ENCODE data around the gene CACNG6. TPM values are rescaled to one million over a fixed set of nuclear protein-coding genes. Genes with fewer than 3 reads are reported as not detected.
"Not testable (repeated sequence)": the region's sequence is repeated elsewhere in the genome, so short reads cannot be mapped to it uniquely, and the experiment has no call there.

Gene CACNG6
- total RNA-seq, 5 donors from 2014 or later (not counting 1 experiment from before 2014, with no cell fraction given), result not detected

GRCh38 chr19:54029930-54030490 is 38.6 kb downstream of the CACNG6 start:
- WGBS (ENCODE audit: insufficient coverage), result 22% methylated on average over 3 of the region's 9 CpGs
- Histone ChIP-seq H3K9me3 (no peaks in the 10 kb centered on the region), H3K4me3 (ENCODE audit: control insufficient read depth in 1 of 2, extremely low read depth in 1 of 2, low read length in 1 of 2) (no peak overlapping the region), H3K4me1 (ENCODE audit: control insufficient read depth in 1 of 2, extremely low read depth in 1 of 2, insufficient read depth in 2 of 2, low read length in 2 of 2) (no peaks in the 10 kb centered on the region), H3K27me3 (replicated peaks in 1 of 2; ENCODE audit: control insufficient read depth in 2 of 2, extremely low read depth in 1 of 2, insufficient read depth in 2 of 2, low read length in 1 of 2) (peaks cover 0 to 22% of the 10 kb centered on the region in 2 experiments), H3K27ac (ENCODE audit: low read length) (no peak overlapping the region), H3K36me3 (ENCODE audit: control insufficient read depth in 2 of 2, extremely low read depth in 1 of 2, insufficient read depth in 1 of 2, low read length in 1 of 2) (no peaks in the 10 kb centered on the region)
- peak in 32 of 35 experiments; percentile 9 to 72 (median 44) for DNase-seq
- Mint-ChIP-seq H3K36me3 (no peaks in the 10 kb centered on the region), H3K4me1 (no peaks in the 10 kb centered on the region), H3K9me3 (no peaks in the 10 kb centered on the region), H3K4me3 (no peak overlapping the region), H3K27me3 (peaks cover 19 to 38% of the 10 kb centered on the region in 2 donors), H3K27ac (no peak overlapping the region)
- POLR2A ChIA-PET, result no interaction called here
- CTCF ChIA-PET, result interaction anchor here (0.5 to 1.3 kb wide), 10 partner anchors 8 to 836 kb away, joined by 3 to 8 read pairs (median 4); no protein-coding TSS in a partner anchor
- ATAC-seq (replicated peaks in 1 of 4), result no peak

GRCh38 chr19:54030895-54031586 is 39.6 kb downstream of the CACNG6 start:
- Histone ChIP-seq H3K27ac (ENCODE audit: low read length) (no peak overlapping the region), H3K9me3 (no peaks in the 10 kb centered on the region), H3K4me1 (ENCODE audit: control insufficient read depth in 1 of 2, extremely low read depth in 1 of 2, insufficient read depth in 2 of 2, low read length in 2 of 2) (no peaks in the 10 kb centered on the region), H3K36me3 (ENCODE audit: control insufficient read depth in 2 of 2, extremely low read depth in 1 of 2, insufficient read depth in 1 of 2, low read length in 1 of 2) (no peaks in the 10 kb centered on the region), H3K27me3 (replicated peaks in 1 of 2; ENCODE audit: control insufficient read depth in 2 of 2, extremely low read depth in 1 of 2, insufficient read depth in 2 of 2, low read length in 1 of 2) (peaks cover 0 to 20% of the 10 kb centered on the region in 2 experiments), H3K4me3 (ENCODE audit: control insufficient read depth in 1 of 2, extremely low read depth in 1 of 2, low read length in 1 of 2) (no peak overlapping the region)
- H3K36me3 Mint-ChIP-seq, result no peaks in the 10 kb centered on the region
- DNase-seq (peak in 1 of 35 experiments; percentile 13), ATAC-seq (replicated peaks in 1 of 4) (no peak)
- no peaks in the 10 kb centered on the region for H3K4me1 Mint-ChIP-seq
- H3K4me3 Mint-ChIP-seq, result no peak overlapping the region
- CTCF ChIA-PET, result interaction anchor here in 1 of 2 donors (0.7 to 1.2 kb wide), 2 partner anchors 102 to 238 kb away, joined by 3 to 4 read pairs; no protein-coding TSS in a partner anchor
- POLR2A ChIA-PET, result no interaction called here
- no peak overlapping the region for H3K27ac Mint-ChIP-seq
- H3K9me3 Mint-ChIP-seq, result no peaks in the 10 kb centered on the region
- H3K27me3 Mint-ChIP-seq, result peaks cover 19 to 39% of the 10 kb centered on the region in 2 donors
- 42% methylated on average over 8 of the region's 13 CpGs for WGBS (ENCODE audit: insufficient coverage)

DNA sequence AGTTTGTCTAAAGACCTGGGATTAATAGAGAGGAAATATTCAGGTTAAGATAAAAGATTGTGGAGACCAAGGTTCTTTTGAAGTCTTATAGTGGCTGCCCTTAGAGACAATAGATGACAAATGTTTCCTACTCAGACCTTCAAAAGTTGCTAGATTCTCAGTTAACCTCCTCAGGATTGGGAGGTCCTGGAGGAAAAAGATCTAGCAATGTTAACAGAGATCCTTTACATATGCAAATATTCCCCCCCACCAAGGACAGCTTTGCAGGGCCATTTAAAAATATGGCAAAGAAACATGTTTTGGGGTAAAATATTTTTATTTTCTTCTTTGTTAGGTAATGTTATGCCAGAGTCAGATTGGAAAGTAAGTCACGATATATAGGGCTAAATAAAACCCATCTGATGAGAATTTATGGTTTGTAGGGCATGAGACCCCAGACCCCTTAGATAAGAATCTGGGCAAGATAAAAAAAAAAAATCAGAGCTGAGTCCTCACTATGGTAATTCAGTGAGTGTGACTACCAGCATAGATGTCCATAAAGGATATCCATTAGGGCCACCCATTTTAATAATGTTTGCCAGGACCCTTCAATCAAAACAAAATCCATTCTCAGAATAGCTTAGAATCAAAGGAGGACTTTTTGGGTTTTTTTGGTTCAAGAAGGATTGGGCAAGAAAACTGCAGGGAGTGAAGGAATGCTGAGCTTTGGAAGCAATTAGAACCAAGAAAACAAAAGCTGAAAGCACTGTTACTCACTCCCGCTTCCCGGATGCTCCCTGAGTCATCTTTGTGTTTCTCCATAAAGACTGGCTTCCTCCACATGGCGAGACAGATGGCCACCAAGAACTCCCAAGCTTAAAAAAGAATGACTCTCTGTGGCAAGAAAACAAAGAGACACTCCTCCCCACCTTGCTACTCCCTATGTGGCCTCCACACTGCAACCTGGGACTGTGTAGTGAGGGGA is 44.1 kb downstream of the CACNG6 start:
- Mint-ChIP-seq H3K4me3 (no peak overlapping the region), H3K36me3 (no peaks in the 10 kb centered on the region), H3K27ac (no peak overlapping the region), H3K4me1 (no peaks in the 10 kb centered on the region), H3K9me3 (no peaks in the 10 kb centered on the region), H3K27me3 (peaks cover 16 to 25% of the 10 kb centered on the region in 2 donors)
- no peaks in the 10 kb centered on the region for H3K4me1 ChIP-seq (ENCODE audit: control insufficient read depth in 1 of 2, extremely low read depth in 1 of 2, insufficient read depth in 2 of 2, low read length in 2 of 2)
- H3K27me3 ChIP-seq (replicated peaks in 1 of 2; ENCODE audit: control insufficient read depth in 2 of 2, extremely low read depth in 1 of 2, insufficient read depth in 2 of 2, low read length in 1 of 2), result peaks cover 0 to 12% of the 10 kb centered on the region in 2 experiments
- CTCF ChIA-PET, result interaction anchor here in 1 of 2 donors (0.5 kb wide), 1 partner anchor 9 kb away, joined by 4 read pairs; no protein-coding TSS in a partner anchor
- H3K9me3 ChIP-seq, result no peaks in the 10 kb centered on the region
- no peak overlapping the region for H3K27ac ChIP-seq (ENCODE audit: low read length)
- DNase-seq, result no peak
- ATAC-seq (replicated peaks in 1 of 4), result no peak
- 89% methylated on average over 2 of the region's 4 CpGs for WGBS (ENCODE audit: insufficient coverage)
- no peak overlapping the region for H3K4me3 ChIP-seq (ENCODE audit: control insufficient read depth in 1 of 2, extremely low read depth in 1 of 2, low read length in 1 of 2)
- POLR2A ChIA-PET, result no interaction called here
- no peaks in the 10 kb centered on the region for H3K36me3 ChIP-seq (ENCODE audit: control insufficient read depth in 2 of 2, extremely low read depth in 1 of 2, insufficient read depth in 1 of 2, low read length in 1 of 2)

GRCh38 chr19:54036542-54036941 is 45.1 kb downstream of the CACNG6 start:
- H3K9me3 ChIP-seq; H3K9me3 Mint-ChIP-seq; H3K4me3 ChIP-seq (ENCODE audit: control insufficient read depth in 1 of 2, extremely low read depth in 1 of 2, low read length in 1 of 2); H3K36me3 ChIP-seq (ENCODE audit: control insufficient read depth in 2 of 2, extremely low read depth in 1 of 2, insufficient read depth in 1 of 2, low read length in 1 of 2); H3K4me1 Mint-ChIP-seq; CTCF ChIA-PET; H3K27ac ChIP-seq (ENCODE audit: low read length); H3K36me3 Mint-ChIP-seq; DNase-seq; H3K4me3 Mint-ChIP-seq; H3K27ac Mint-ChIP-seq; POLR2A ChIA-PET; H3K4me1 ChIP-seq (ENCODE audit: control insufficient read depth in 1 of 2, extremely low read depth in 1 of 2, insufficient read depth in 2 of 2, low read length in 2 of 2); ATAC-seq (replicated peaks in 1 of 4): not testable (repeated sequence)
- WGBS (ENCODE audit: insufficient coverage), result 40% methylated on average over 2 of the region's 5 CpGs
- peaks cover 17 to 18% of the 10 kb centered on the region in 2 donors for H3K27me3 Mint-ChIP-seq
- H3K27me3 ChIP-seq (replicated peaks in 1 of 2; ENCODE audit: control insufficient read depth in 2 of 2, extremely low read depth in 1 of 2, insufficient read depth in 2 of 2, low read length in 1 of 2), result peaks cover 0 to 16% of the 10 kb centered on the region in 2 experiments

GRCh38 chr19:54040003-54040402 is 48.6 kb downstream of the CACNG6 start:
- no peaks in the 10 kb centered on the region for H3K4me1 Mint-ChIP-seq
- no peaks in the 10 kb centered on the region for H3K36me3 Mint-ChIP-seq
- ATAC-seq (replicated peaks in 1 of 4) (no peak), DNase-seq (no peak)
- no peaks in the 10 kb centered on the region for H3K9me3 Mint-ChIP-seq
- CTCF ChIA-PET, result no interaction called here
- no peak overlapping the region for H3K4me3 Mint-ChIP-seq
- no peaks in the 10 kb centered on the region for H3K4me1 ChIP-seq (ENCODE audit: control insufficient read depth in 1 of 2, extremely low read depth in 1 of 2, insufficient read depth in 2 of 2, low read length in 2 of 2)
- H3K27me3 ChIP-seq (replicated peaks in 1 of 2; ENCODE audit: control insufficient read depth in 2 of 2, extremely low read depth in 1 of 2, insufficient read depth in 2 of 2, low read length in 1 of 2), result peaks cover 0 to 32% of the 10 kb centered on the region in 2 experiments
- POLR2A ChIA-PET, result no interaction called here
- no peak overlapping the region for H3K27ac ChIP-seq (ENCODE audit: low read length)
- WGBS (ENCODE audit: insufficient coverage), result no CpG with 5 or more reads among the region's 4 CpGs
- H3K4me3 ChIP-seq (ENCODE audit: control insufficient read depth in 1 of 2, extremely low read depth in 1 of 2, low read length in 1 of 2), result no peak overlapping the region
- peaks cover 22 to 29% of the 10 kb centered on the region in 2 donors for H3K27me3 Mint-ChIP-seq
- H3K27ac Mint-ChIP-seq, result no peak overlapping the region
- no peaks in the 10 kb centered on the region for H3K9me3 ChIP-seq
- no peaks in the 10 kb centered on the region for H3K36me3 ChIP-seq (ENCODE audit: control insufficient read depth in 2 of 2, extremely low read depth in 1 of 2, insufficient read depth in 1 of 2, low read length in 1 of 2)

DNA sequence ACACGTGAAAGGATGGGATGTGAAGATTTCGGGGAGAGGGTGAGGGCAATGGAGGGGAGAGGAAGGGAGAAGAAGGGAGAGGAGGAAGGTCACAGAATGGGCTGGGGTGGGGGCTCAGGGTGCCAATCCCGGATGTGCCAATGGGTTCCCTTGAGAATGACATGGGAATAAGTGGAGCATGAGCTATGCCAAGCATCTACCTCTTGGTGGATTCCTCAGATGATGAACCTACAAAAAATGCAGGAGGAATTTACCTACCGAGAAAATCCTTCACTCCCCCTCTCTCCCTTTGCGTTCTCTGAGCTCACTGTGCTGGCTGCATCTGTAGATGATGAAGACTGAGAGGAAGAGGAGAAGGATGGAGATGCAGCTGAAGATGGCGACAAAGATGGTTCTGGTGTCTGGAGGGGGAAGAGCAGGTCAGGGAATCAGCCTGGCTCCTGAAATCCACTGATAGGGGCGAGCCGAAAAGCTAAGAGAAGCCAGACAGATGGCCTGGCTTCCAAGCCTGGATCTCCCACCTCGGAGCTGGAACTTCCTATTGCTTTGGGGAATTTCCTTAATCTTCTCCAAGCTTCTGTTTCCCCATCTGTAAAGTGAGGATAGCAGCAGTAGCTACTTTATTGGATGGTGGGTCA is 50.7 kb downstream of the CACNG6 start:
- Mint-ChIP-seq H3K36me3 (no peaks in the 10 kb centered on the region), H3K9me3 (no peaks in the 10 kb centered on the region), H3K4me3 (no peak overlapping the region), H3K27ac (no peak overlapping the region), H3K27me3 (peaks cover 33 to 41% of the 10 kb centered on the region in 2 donors), H3K4me1 (no peaks in the 10 kb centered on the region)
- Histone ChIP-seq H3K4me3 (ENCODE audit: control insufficient read depth in 1 of 2, extremely low read depth in 1 of 2, low read length in 1 of 2) (no peak overlapping the region), H3K27me3 (replicated peaks in 1 of 2; ENCODE audit: control insufficient read depth in 2 of 2, extremely low read depth in 1 of 2, insufficient read depth in 2 of 2, low read length in 1 of 2) (peaks cover 0 to 37% of the 10 kb centered on the region in 2 experiments), H3K27ac (ENCODE audit: low read length) (no peak overlapping the region), H3K36me3 (ENCODE audit: control insufficient read depth in 2 of 2, extremely low read depth in 1 of 2, insufficient read depth in 1 of 2, low read length in 1 of 2) (no peaks in the 10 kb centered on the region), H3K4me1 (ENCODE audit: control insufficient read depth in 1 of 2, extremely low read depth in 1 of 2, insufficient read depth in 2 of 2, low read length in 2 of 2) (no peaks in the 10 kb centered on the region), H3K9me3 (no peaks in the 10 kb centered on the region)
- WGBS (ENCODE audit: insufficient coverage), result 57% methylated on average over 6 of the region's 9 CpGs
- CTCF ChIA-PET, result interaction anchor here in 1 of 2 donors (0.5 kb wide), 1 partner anchor 20 kb away, joined by 3 read pairs; no protein-coding TSS in a partner anchor
- POLR2A ChIA-PET, result no interaction called here
- ATAC-seq (replicated peaks in 1 of 4) (no peak), DNase-seq (no peak)

Data from T-cell (primary cell).